Measurements from ENCODE around the gene UBE2G1. TPM values are rescaled to one million over a fixed set of nuclear protein-coding genes. Genes with fewer than 3 reads are reported as not detected.
"Not testable (repeated sequence)": the region's sequence is repeated elsewhere in the genome, so short reads cannot be mapped to it uniquely, and the experiment has no call there.

Gene UBE2G1
- total RNA-seq, 1 donor from 2014 or later, result 88.5 TPM

DNA sequence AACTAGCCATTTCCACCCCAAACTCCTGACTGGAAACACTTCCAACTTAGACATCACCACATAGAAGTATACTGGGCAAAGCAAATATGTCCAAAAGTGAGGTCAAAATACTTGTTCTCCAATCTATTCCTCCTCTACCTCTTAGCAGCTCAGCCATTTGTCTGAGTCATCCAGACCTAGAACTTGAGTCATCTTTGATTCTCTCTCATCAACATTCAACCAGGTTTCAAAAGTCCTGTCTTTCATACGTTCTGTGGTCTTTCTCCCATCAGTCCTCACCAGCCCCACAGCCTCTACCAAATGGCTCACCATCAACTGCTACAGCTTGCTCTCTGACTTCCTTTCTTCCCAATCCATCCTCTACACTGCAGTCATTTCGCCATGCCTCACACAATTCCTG is 109.5 kb downstream of the UBE2G1 start:
- peaks cover 5% of the 10 kb centered on the region for H3K4me1 Mint-ChIP-seq
- peaks cover 10% of the 10 kb centered on the region for H3K27me3 Mint-ChIP-seq (ENCODE audit: insufficient read depth, low read depth)

DNA sequence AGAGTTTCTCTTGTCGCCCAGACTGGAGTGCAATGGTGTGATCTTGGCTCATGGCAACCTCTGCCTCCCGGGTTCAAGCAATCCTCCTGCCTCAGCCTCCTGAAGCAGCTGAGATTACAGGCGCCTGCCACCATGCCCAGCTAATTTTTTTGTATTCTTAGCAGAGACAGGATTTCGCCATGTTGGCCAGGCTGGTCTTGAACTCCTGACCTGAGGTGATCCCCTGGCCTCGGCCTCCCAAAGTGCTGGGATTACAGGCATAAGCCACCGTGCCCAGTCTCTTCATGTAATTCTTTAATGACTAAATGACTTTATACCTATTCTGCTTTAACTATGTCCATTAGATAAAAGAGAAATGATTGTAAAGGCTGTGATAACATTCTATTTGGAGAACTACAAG is 111.2 kb downstream of the UBE2G1 start:
- H3K4me3 Mint-ChIP-seq; H3K4me1 ChIP-seq; H3K9me3 ChIP-seq (ENCODE audit: low read depth); H3K27ac ChIP-seq; H2AFZ ChIP-seq (replicated peaks); H3K27me3 Mint-ChIP-seq (ENCODE audit: insufficient read depth, low read depth); H3F3A ChIP-seq (ENCODE audit: low read depth); H3K9ac ChIP-seq; H3K4me3 ChIP-seq; H3K4me2 ChIP-seq; H3K27me3 ChIP-seq; H3K36me3 ChIP-seq; H3K4me1 Mint-ChIP-seq; H3K27ac Mint-ChIP-seq; DNase-seq (ENCODE audit: low spot score): not testable (repeated sequence)
- peaks cover 18% of the 10 kb centered on the region for H4K20me1 ChIP-seq (ENCODE audit: low read depth)
- H3K79me2 ChIP-seq (ENCODE audit: low read depth), result peaks cover 100% of the 10 kb centered on the region
- H3K36me3 Mint-ChIP-seq, result peaks cover 42% of the 10 kb centered on the region
- H3K9me3 Mint-ChIP-seq, result peaks cover 40% of the 10 kb centered on the region

More for the DNA sequence above, 109.5 kb downstream of the UBE2G1 start:
- no peak overlapping the region for H3K9ac ChIP-seq
- Mint-ChIP-seq H3K9me3 (peaks cover 47% of the 10 kb centered on the region), H3K4me3 (no peak overlapping the region), H3K27ac (no peak overlapping the region), H3K36me3 (peaks cover 55% of the 10 kb centered on the region)
- H3K27me3 ChIP-seq, result no peaks in the 10 kb centered on the region
- H3F3A ChIP-seq (ENCODE audit: low read depth), result no peaks in the 10 kb centered on the region
- DNase-seq (ENCODE audit: low spot score), result no peak
- peaks cover 100% of the 10 kb centered on the region for H3K79me2 ChIP-seq (ENCODE audit: low read depth)
- H3K36me3 ChIP-seq, result no peaks in the 10 kb centered on the region
- H3K9me3 ChIP-seq (ENCODE audit: low read depth), result peaks cover 9% of the 10 kb centered on the region
- TF ChIP-seq EZH2 (IDR thresholded peaks at IDR 0.05), result no peak
- no peak for TF ChIP-seq EZH2phosphoT487 (IDR thresholded peaks at IDR 0.05)
- TF ChIP-seq, protein P1, sequence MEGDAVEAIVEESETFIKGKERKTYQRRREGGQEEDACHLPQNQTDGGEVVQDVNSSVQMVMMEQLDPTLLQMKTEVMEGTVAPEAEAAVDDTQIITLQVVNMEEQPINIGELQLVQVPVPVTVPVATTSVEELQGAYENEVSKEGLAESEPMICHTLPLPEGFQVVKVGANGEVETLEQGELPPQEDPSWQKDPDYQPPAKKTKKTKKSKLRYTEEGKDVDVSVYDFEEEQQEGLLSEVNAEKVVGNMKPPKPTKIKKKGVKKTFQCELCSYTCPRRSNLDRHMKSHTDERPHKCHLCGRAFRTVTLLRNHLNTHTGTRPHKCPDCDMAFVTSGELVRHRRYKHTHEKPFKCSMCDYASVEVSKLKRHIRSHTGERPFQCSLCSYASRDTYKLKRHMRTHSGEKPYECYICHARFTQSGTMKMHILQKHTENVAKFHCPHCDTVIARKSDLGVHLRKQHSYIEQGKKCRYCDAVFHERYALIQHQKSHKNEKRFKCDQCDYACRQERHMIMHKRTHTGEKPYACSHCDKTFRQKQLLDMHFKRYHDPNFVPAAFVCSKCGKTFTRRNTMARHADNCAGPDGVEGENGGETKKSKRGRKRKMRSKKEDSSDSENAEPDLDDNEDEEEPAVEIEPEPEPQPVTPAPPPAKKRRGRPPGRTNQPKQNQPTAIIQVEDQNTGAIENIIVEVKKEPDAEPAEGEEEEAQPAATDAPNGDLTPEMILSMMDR (IDR thresholded peaks at IDR 0.05), result no peak
- H2AFZ ChIP-seq (replicated peaks), result no peak overlapping the region
- no peak overlapping the region for H3K4me3 ChIP-seq
- no peak overlapping the region for H3K4me2 ChIP-seq
- H3K27ac ChIP-seq, result no peak overlapping the region
- peaks cover 8% of the 10 kb centered on the region for H4K20me1 ChIP-seq (ENCODE audit: low read depth)
- H3K4me1 ChIP-seq, result no peaks in the 10 kb centered on the region

DNA sequence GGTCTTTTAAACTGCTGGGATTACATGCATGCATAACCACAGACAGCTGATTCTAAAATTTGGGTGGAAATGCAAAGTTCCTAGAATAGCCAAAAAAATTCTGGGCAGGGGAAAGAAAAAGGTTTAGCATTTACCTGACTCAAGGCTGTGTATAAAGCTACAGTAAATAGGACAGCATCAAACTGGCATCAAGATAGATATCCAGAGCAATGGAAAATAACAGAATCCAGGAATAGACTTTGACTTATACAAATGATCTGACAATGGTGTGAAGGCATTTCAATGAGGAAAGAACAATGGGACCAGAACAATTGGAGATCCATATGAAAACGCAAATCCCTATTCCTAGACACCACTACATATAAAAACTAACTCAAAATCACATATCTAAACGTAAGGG is 115.6 kb downstream of the UBE2G1 start:
- Histone ChIP-seq H3K27ac (no peak overlapping the region), H3K9ac (no peak overlapping the region), H3K36me3 (no peaks in the 10 kb centered on the region), H3K4me2 (no peak overlapping the region), H3K79me2 (ENCODE audit: low read depth) (peaks cover 100% of the 10 kb centered on the region), H3F3A (ENCODE audit: low read depth) (no peaks in the 10 kb centered on the region), H3K27me3 (no peaks in the 10 kb centered on the region), H3K4me1 (peaks cover 9% of the 10 kb centered on the region), H2AFZ (replicated peaks) (no peak overlapping the region), H4K20me1 (ENCODE audit: low read depth) (peaks cover 57% of the 10 kb centered on the region), H3K4me3 (no peak overlapping the region), H3K9me3 (ENCODE audit: low read depth) (no peaks in the 10 kb centered on the region)
- no peaks in the 10 kb centered on the region for H3K4me1 Mint-ChIP-seq
- H3K36me3 Mint-ChIP-seq, result peaks cover 21% of the 10 kb centered on the region
- no peaks in the 10 kb centered on the region for H3K27me3 Mint-ChIP-seq (ENCODE audit: insufficient read depth, low read depth)
- H3K9me3 Mint-ChIP-seq, result peaks cover 13% of the 10 kb centered on the region
- DNase-seq (ENCODE audit: low spot score), result no peak
- H3K27ac Mint-ChIP-seq, result no peak overlapping the region
- TF ChIP-seq EZH2phosphoT487 (IDR thresholded peaks at IDR 0.05) (no peak), EZH2 (IDR thresholded peaks at IDR 0.05) (no peak)
- TF ChIP-seq, protein P1 (IDR thresholded peaks at IDR 0.05), result no peak
- H3K4me3 Mint-ChIP-seq, result no peak overlapping the region

DNA sequence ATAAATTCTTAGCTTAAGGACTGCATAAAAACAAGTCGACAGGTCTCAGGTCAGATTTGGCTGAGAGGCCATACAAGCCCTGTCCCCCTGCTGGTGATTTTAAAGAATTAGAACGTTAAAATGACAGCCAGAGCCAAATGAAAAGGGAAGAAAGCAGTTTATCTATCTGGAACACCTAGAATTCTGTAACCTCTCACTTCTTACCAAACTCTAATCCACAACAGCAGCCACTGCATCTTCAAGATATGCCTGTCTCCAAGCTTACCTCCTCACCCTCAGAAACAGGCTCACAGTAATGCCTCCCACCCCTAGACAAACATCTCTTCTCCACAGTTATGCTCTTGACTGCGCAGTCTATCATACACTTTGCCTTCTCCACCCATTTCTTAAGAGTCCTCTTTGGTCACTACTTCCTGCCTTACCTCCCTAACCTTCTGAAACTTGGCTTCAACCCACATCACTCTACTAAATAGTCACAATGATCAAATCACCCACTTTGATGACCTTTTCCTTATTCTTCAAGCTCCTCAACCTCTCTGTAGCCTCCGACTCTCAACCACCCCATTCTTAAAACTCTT is 116.9 kb downstream of the UBE2G1 start:
- Mint-ChIP-seq H3K9me3 (peaks cover 5% of the 10 kb centered on the region), H3K4me1 (no peaks in the 10 kb centered on the region), H3K36me3 (peaks cover 18% of the 10 kb centered on the region), H3K27me3 (ENCODE audit: insufficient read depth, low read depth) (no peaks in the 10 kb centered on the region), H3K4me3 (no peak overlapping the region), H3K27ac (no peak overlapping the region)
- no peak overlapping the region for H3K4me3 ChIP-seq
- H4K20me1 ChIP-seq (ENCODE audit: low read depth), result peaks cover 69% of the 10 kb centered on the region
- peaks cover 9% of the 10 kb centered on the region for H3K4me1 ChIP-seq
- no peak for TF ChIP-seq EZH2 (IDR thresholded peaks at IDR 0.05)
- TF ChIP-seq, protein P1 (IDR thresholded peaks at IDR 0.05), result peak; percentile 70
- no peaks in the 10 kb centered on the region for H3K9me3 ChIP-seq (ENCODE audit: low read depth)
- no peak overlapping the region for H2AFZ ChIP-seq (replicated peaks)
- no peaks in the 10 kb centered on the region for H3K27me3 ChIP-seq
- DNase-seq (ENCODE audit: low spot score), result peak; percentile 61
- no peak overlapping the region for H3K27ac ChIP-seq
- no peaks in the 10 kb centered on the region for H3F3A ChIP-seq (ENCODE audit: low read depth)
- peaks cover 100% of the 10 kb centered on the region for H3K79me2 ChIP-seq (ENCODE audit: low read depth)
- no peaks in the 10 kb centered on the region for H3K36me3 ChIP-seq
- H3K4me2 ChIP-seq, result no peak overlapping the region
- no peak overlapping the region for H3K9ac ChIP-seq

Data from neural progenitor cell (in vitro differentiated cells).